ENCODE results near the gene MAPK13. TPM values are rescaled to one million over a fixed set of nuclear protein-coding genes. Genes with fewer than 3 reads are reported as not detected.

The MAPK13 gene
- total RNA-seq, 1 donor from 2014 or later = 1.0 TPM

GRCh38 chr6:36125575-36125974, 4.7 kb upstream of the MAPK13 start:
- no peaks in the 10 kb centered on the region for H3K27me3 Mint-ChIP-seq (ENCODE audit: low read depth)
- no peaks in the 10 kb centered on the region for H3K9me3 Mint-ChIP-seq (ENCODE audit: low read depth)
- no peak overlapping the region for H3K27ac Mint-ChIP-seq (ENCODE audit: unreplicated experiment)
- H3K4me1 Mint-ChIP-seq (ENCODE audit: low read depth) = peaks cover 25% of the 10 kb centered on the region
- no peaks in the 10 kb centered on the region for H3K36me3 Mint-ChIP-seq (ENCODE audit: low read depth)
- no peak overlapping the region for H3K4me3 Mint-ChIP-seq (ENCODE audit: unreplicated experiment)
- no peak for DNase-seq (ENCODE audit: low spot score)
- no peak for TF ChIP-seq CTCF (IDR thresholded peaks at IDR 0.05)

GRCh38 chr6:36126121-36126520, 4.2 kb upstream of the MAPK13 start:
- no peaks in the 10 kb centered on the region for H3K27me3 Mint-ChIP-seq (ENCODE audit: low read depth)
- DNase-seq (ENCODE audit: low spot score) = no peak
- H3K27ac Mint-ChIP-seq (ENCODE audit: unreplicated experiment) = no peak overlapping the region
- H3K4me3 Mint-ChIP-seq (ENCODE audit: unreplicated experiment) = no peak overlapping the region
- peaks cover 19% of the 10 kb centered on the region for H3K4me1 Mint-ChIP-seq (ENCODE audit: low read depth)
- no peak for TF ChIP-seq CTCF (IDR thresholded peaks at IDR 0.05)
- H3K9me3 Mint-ChIP-seq (ENCODE audit: low read depth) = no peaks in the 10 kb centered on the region
- no peaks in the 10 kb centered on the region for H3K36me3 Mint-ChIP-seq (ENCODE audit: low read depth)

- no peak for DNase-seq (ENCODE audit: low spot score)
- Mint-ChIP-seq H3K4me3 (ENCODE audit: unreplicated experiment) (no peak overlapping the region), H3K9me3 (ENCODE audit: low read depth) (no peaks in the 10 kb centered on the region), H3K27me3 (ENCODE audit: low read depth) (no peaks in the 10 kb centered on the region), H3K36me3 (ENCODE audit: low read depth) (no peaks in the 10 kb centered on the region), H3K27ac (ENCODE audit: unreplicated experiment) (no peak overlapping the region), H3K4me1 (ENCODE audit: low read depth) (peaks cover 22% of the 10 kb centered on the region)
- TF ChIP-seq CTCF (IDR thresholded peaks at IDR 0.05) = no peak
Measured at GRCh38 chr6:36126553-36127458, 3.5 kb upstream of the MAPK13 start.

- Mint-ChIP-seq H3K27me3 (ENCODE audit: low read depth) (no peaks in the 10 kb centered on the region), H3K4me3 (ENCODE audit: unreplicated experiment) (no peak overlapping the region), H3K4me1 (ENCODE audit: low read depth) (peaks cover 22% of the 10 kb centered on the region), H3K36me3 (ENCODE audit: low read depth) (no peaks in the 10 kb centered on the region), H3K9me3 (ENCODE audit: low read depth) (no peaks in the 10 kb centered on the region), H3K27ac (ENCODE audit: unreplicated experiment) (no peak overlapping the region)
- no peak for DNase-seq (ENCODE audit: low spot score)
- TF ChIP-seq CTCF (IDR thresholded peaks at IDR 0.05) = no peak
Measured at GRCh38 chr6:36127462-36128016, 2.8 kb upstream of the MAPK13 start.

GRCh38 chr6:36128073-36128472, 2.2 kb upstream of the MAPK13 start:
- DNase-seq (ENCODE audit: low spot score) = no peak
- Mint-ChIP-seq H3K27me3 (ENCODE audit: low read depth) (no peaks in the 10 kb centered on the region), H3K9me3 (ENCODE audit: low read depth) (no peaks in the 10 kb centered on the region), H3K4me3 (ENCODE audit: unreplicated experiment) (no peak overlapping the region), H3K4me1 (ENCODE audit: low read depth) (peaks cover 22% of the 10 kb centered on the region), H3K27ac (ENCODE audit: unreplicated experiment) (no peak overlapping the region), H3K36me3 (ENCODE audit: low read depth) (no peaks in the 10 kb centered on the region)
- TF ChIP-seq CTCF (IDR thresholded peaks at IDR 0.05) = no peak

Data from chondrocyte (in vitro differentiated cells).